ENCODE data around the gene IGSF23.

The IGSF23 gene

GRCh38 chr19:44573627-44574026 is 39.7 kb upstream of the IGSF23 start:
- no peak overlapping the region for H4K8ac ChIP-seq (ENCODE audit: low read depth, low read length)
- H3K18ac ChIP-seq (ENCODE audit: low read length): no peak overlapping the region
- no peak overlapping the region for H3K4ac ChIP-seq (ENCODE audit: low read depth, low read length)
- no CpG with 5 or more reads among the region's 4 CpGs for WGBS (ENCODE audit: extremely low coverage, insufficient coverage, insufficient read length)
- H3K14ac ChIP-seq (ENCODE audit: low read length): no peak overlapping the region
- no peak overlapping the region for H4K12ac ChIP-seq (ENCODE audit: low read depth, low read length)
- no peaks in the 10 kb centered on the region for H3K27me3 ChIP-seq (ENCODE audit: insufficient read depth, low read length)
- no peak overlapping the region for H3K9ac ChIP-seq (ENCODE audit: low read length)
- H3K79me2 ChIP-seq (ENCODE audit: control insufficient read depth, insufficient read depth, low read length, poor library complexity): no peaks in the 10 kb centered on the region
- no peak for DNase-seq
- no peaks in the 10 kb centered on the region for H3K4me1 ChIP-seq (ENCODE audit: control insufficient read depth in 1 of 2, insufficient read depth in 2 of 2, low read length in 2 of 2)
- H2AK5ac ChIP-seq (ENCODE audit: low read length): no peak overlapping the region
- no peak overlapping the region for H3K23ac ChIP-seq (ENCODE audit: low read length)
- H3K4me2 ChIP-seq (ENCODE audit: low read length): no peak overlapping the region
- no peak overlapping the region for H4K91ac ChIP-seq (ENCODE audit: low read depth, low read length)
- H2BK12ac ChIP-seq (ENCODE audit: low read length): no peak overlapping the region
- H3K36me3 ChIP-seq (ENCODE audit: control insufficient read depth in 1 of 2, insufficient read depth in 2 of 2, low read length in 2 of 2): no peaks in the 10 kb centered on the region
- peaks cover 2% of the 10 kb centered on the region for H3K9me3 ChIP-seq (ENCODE audit: insufficient read depth, low read depth, low read length)
- no peak overlapping the region for H3K4me3 ChIP-seq (ENCODE audit: low read depth, low read length)
- no peak overlapping the region for H2BK5ac ChIP-seq (ENCODE audit: low read depth, low read length, poor library complexity)
- H3K79me1 ChIP-seq (ENCODE audit: low read length): no peaks in the 10 kb centered on the region
- no peak overlapping the region for H3K27ac ChIP-seq (ENCODE audit: low read depth, low read length)
- H2BK120ac ChIP-seq (ENCODE audit: insufficient read depth, low read length, poor library complexity): no peak overlapping the region
- H2AFZ ChIP-seq (ENCODE audit: insufficient read depth, low read length, poor library complexity): no peak overlapping the region

DNA sequence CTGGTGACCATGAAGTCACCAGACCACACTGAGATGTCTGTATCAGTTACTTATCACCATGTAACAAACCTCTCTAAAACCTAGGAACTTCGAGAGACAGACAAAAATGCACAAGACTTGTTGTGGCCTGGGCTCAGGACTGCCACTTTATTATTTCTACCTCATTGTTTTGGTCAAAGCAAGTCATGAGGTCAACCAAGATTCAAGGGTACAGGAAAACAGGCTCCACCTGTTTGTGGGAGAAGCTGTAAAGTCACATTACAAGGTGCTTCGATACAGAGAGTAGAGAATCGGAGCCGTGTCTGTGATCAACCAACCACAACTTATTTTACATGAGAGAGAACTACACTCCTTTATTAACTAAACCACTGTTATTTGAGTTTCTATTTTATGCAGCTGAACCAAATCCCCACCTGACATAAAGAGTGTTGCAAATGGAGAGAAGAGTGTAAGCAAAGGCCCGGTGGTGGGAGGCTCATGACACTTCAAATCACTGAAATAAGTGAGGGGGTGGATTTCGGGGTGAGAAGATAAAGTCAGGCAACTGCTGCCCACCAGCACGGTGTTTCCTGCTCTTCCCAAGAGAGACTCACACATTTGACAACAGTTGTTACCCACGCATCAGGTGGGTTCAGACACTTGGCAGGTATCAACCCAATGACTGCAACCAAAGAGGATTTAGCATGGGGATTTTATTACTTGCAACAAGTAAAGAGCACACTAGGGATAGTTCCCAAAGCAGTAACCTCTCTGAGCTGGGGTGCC is 39.0 kb upstream of the IGSF23 start:
- H3K4me1 ChIP-seq (ENCODE audit: control insufficient read depth in 1 of 2, insufficient read depth in 2 of 2, low read length in 2 of 2): no peaks in the 10 kb centered on the region
- no peak for DNase-seq
- WGBS (ENCODE audit: extremely low coverage, insufficient coverage, insufficient read length): no CpG with 5 or more reads among the region's 8 CpGs

GRCh38 chr19:44575116-44575700 is 38.2 kb upstream of the IGSF23 start:
- H2BK5ac ChIP-seq (ENCODE audit: low read depth, low read length, poor library complexity): no peak overlapping the region
- H4K91ac ChIP-seq (ENCODE audit: low read depth, low read length): no peak overlapping the region
- H3K4ac ChIP-seq (ENCODE audit: low read depth, low read length): no peak overlapping the region
- no peak overlapping the region for H3K23ac ChIP-seq (ENCODE audit: low read length)
- no CpG with 5 or more reads among the region's 11 CpGs for WGBS (ENCODE audit: extremely low coverage, insufficient coverage, insufficient read length)
- no peak overlapping the region for H2BK12ac ChIP-seq (ENCODE audit: low read length)
- no peak overlapping the region for H4K8ac ChIP-seq (ENCODE audit: low read depth, low read length)
- peaks cover 2% of the 10 kb centered on the region for H3K9me3 ChIP-seq (ENCODE audit: insufficient read depth, low read depth, low read length)
- H2AK5ac ChIP-seq (ENCODE audit: low read length): no peak overlapping the region
- H3K18ac ChIP-seq (ENCODE audit: low read length): no peak overlapping the region
- DNase-seq: peak in 1 of 2 donors; percentile 27
- no peak overlapping the region for H3K4me3 ChIP-seq (ENCODE audit: low read depth, low read length)
- no peak overlapping the region for H3K14ac ChIP-seq (ENCODE audit: low read length)
- no peak overlapping the region for H2BK120ac ChIP-seq (ENCODE audit: insufficient read depth, low read length, poor library complexity)
- no peak overlapping the region for H3K27ac ChIP-seq (ENCODE audit: low read depth, low read length)
- H3K9ac ChIP-seq (ENCODE audit: low read length): no peak overlapping the region
- H3K36me3 ChIP-seq (ENCODE audit: control insufficient read depth in 1 of 2, insufficient read depth in 2 of 2, low read length in 2 of 2): no peaks in the 10 kb centered on the region
- H3K79me1 ChIP-seq (ENCODE audit: low read length): no peaks in the 10 kb centered on the region
- H3K27me3 ChIP-seq (ENCODE audit: insufficient read depth, low read length): no peaks in the 10 kb centered on the region
- no peak overlapping the region for H3K4me2 ChIP-seq (ENCODE audit: low read length)
- no peak overlapping the region for H2AFZ ChIP-seq (ENCODE audit: insufficient read depth, low read length, poor library complexity)
- no peaks in the 10 kb centered on the region for H3K4me1 ChIP-seq (ENCODE audit: control insufficient read depth in 1 of 2, insufficient read depth in 2 of 2, low read length in 2 of 2)
- no peak overlapping the region for H4K12ac ChIP-seq (ENCODE audit: low read depth, low read length)
- H3K79me2 ChIP-seq (ENCODE audit: control insufficient read depth, insufficient read depth, low read length, poor library complexity): no peaks in the 10 kb centered on the region

More for the DNA sequence above, 39.0 kb upstream of the IGSF23 start:
- Histone ChIP-seq H3K36me3 (ENCODE audit: control insufficient read depth in 1 of 2, insufficient read depth in 2 of 2, low read length in 2 of 2) (no peaks in the 10 kb centered on the region), H3K23ac (ENCODE audit: low read length) (no peak overlapping the region), H3K9ac (ENCODE audit: low read length) (no peak overlapping the region), H2AFZ (ENCODE audit: insufficient read depth, low read length, poor library complexity) (no peak overlapping the region), H2BK12ac (ENCODE audit: low read length) (no peak overlapping the region), H3K14ac (ENCODE audit: low read length) (no peak overlapping the region), H3K4me2 (ENCODE audit: low read length) (no peak overlapping the region), H4K12ac (ENCODE audit: low read depth, low read length) (no peak overlapping the region), H3K79me1 (ENCODE audit: low read length) (no peaks in the 10 kb centered on the region), H3K18ac (ENCODE audit: low read length) (no peak overlapping the region), H3K4me3 (ENCODE audit: low read depth, low read length) (no peak overlapping the region), H3K9me3 (ENCODE audit: insufficient read depth, low read depth, low read length) (peaks cover 2% of the 10 kb centered on the region), H2BK120ac (ENCODE audit: insufficient read depth, low read length, poor library complexity) (no peak overlapping the region), H3K27me3 (ENCODE audit: insufficient read depth, low read length) (no peaks in the 10 kb centered on the region), H2AK5ac (ENCODE audit: low read length) (no peak overlapping the region), H3K4ac (ENCODE audit: low read depth, low read length) (no peak overlapping the region), H4K8ac (ENCODE audit: low read depth, low read length) (no peak overlapping the region), H4K91ac (ENCODE audit: low read depth, low read length) (no peak overlapping the region), H3K79me2 (ENCODE audit: control insufficient read depth, insufficient read depth, low read length, poor library complexity) (no peaks in the 10 kb centered on the region), H3K27ac (ENCODE audit: low read depth, low read length) (no peak overlapping the region), H2BK5ac (ENCODE audit: low read depth, low read length, poor library complexity) (no peak overlapping the region)

GRCh38 chr19:44576843-44577565 is 36.4 kb upstream of the IGSF23 start:
- Histone ChIP-seq H3K36me3 (ENCODE audit: control insufficient read depth in 1 of 2, insufficient read depth in 2 of 2, low read length in 2 of 2) (no peaks in the 10 kb centered on the region), H2BK12ac (ENCODE audit: low read length) (no peak overlapping the region), H3K4me1 (ENCODE audit: control insufficient read depth in 1 of 2, insufficient read depth in 2 of 2, low read length in 2 of 2) (no peaks in the 10 kb centered on the region), H3K4me3 (ENCODE audit: low read depth, low read length) (no peak overlapping the region), H3K27me3 (ENCODE audit: insufficient read depth, low read length) (no peaks in the 10 kb centered on the region), H3K9me3 (ENCODE audit: insufficient read depth, low read depth, low read length) (peaks cover 2% of the 10 kb centered on the region), H3K9ac (ENCODE audit: low read length) (no peak overlapping the region), H2AFZ (ENCODE audit: insufficient read depth, low read length, poor library complexity) (no peak overlapping the region), H2BK120ac (ENCODE audit: insufficient read depth, low read length, poor library complexity) (no peak overlapping the region), H3K79me2 (ENCODE audit: control insufficient read depth, insufficient read depth, low read length, poor library complexity) (no peaks in the 10 kb centered on the region), H3K14ac (ENCODE audit: low read length) (no peak overlapping the region), H4K91ac (ENCODE audit: low read depth, low read length) (no peak overlapping the region), H3K4ac (ENCODE audit: low read depth, low read length) (no peak overlapping the region), H2AK5ac (ENCODE audit: low read length) (no peak overlapping the region), H4K12ac (ENCODE audit: low read depth, low read length) (no peak overlapping the region), H3K4me2 (ENCODE audit: low read length) (no peak overlapping the region), H3K27ac (ENCODE audit: low read depth, low read length) (no peak overlapping the region), H3K18ac (ENCODE audit: low read length) (no peak overlapping the region), H2BK5ac (ENCODE audit: low read depth, low read length, poor library complexity) (no peak overlapping the region), H3K79me1 (ENCODE audit: low read length) (no peaks in the 10 kb centered on the region), H4K8ac (ENCODE audit: low read depth, low read length) (no peak overlapping the region), H3K23ac (ENCODE audit: low read length) (no peak overlapping the region)
- peak; percentile 61 to 82 for DNase-seq
- no CpG with 5 or more reads among the region's 8 CpGs for WGBS (ENCODE audit: extremely low coverage, insufficient coverage, insufficient read length)
